Calu3 (cell line): ENCODE measurements around the gene UMPS. TPM values are rescaled to one million over a fixed set of nuclear protein-coding genes. Genes with fewer than 3 reads are reported as not detected.
"Not testable (repeated sequence)": the region's sequence is repeated elsewhere in the genome, so short reads cannot be mapped to it uniquely, and the experiment has no call there.

Source experiments
- BruUV-seq: library from RNA; stranded (reverse); fragments of 400-500 nt; replicated peaks from 2 replicates; lab custom pipeline; 2021; lab: Mats Ljungman, UMichigan
- CTCF ChIA-PET: fragments of 300-600 bp; sonication (Branson Sonifier 250); formaldehyde crosslinking; loops from one replicate; lab custom pipeline; 2022; ENCODE audit warnings: antibody characterized with exemption; lab: Charles Lee
- DNase-seq: peaks from one replicate; pipeline ENCODE4 v3.0.0; 2022
- H3K27ac Mint-ChIP-seq: one replicate; pipeline ENCODE4 v1.8.0; 2022; ENCODE audit warnings: mixed read lengths; ENCODE audit not compliant: unreplicated experiment
- H3K27me3 Mint-ChIP-seq: one replicate; pipeline ENCODE4 v1.8.0; 2022; ENCODE audit warnings: mixed read lengths; ENCODE audit not compliant: unreplicated experiment
- H3K36me3 Mint-ChIP-seq: one replicate; pipeline ENCODE4 v1.8.0; 2022; ENCODE audit warnings: mild to moderate bottlenecking, moderate library complexity, mixed read lengths; ENCODE audit not compliant: insufficient read depth, unreplicated experiment
- H3K4me1 Mint-ChIP-seq: one replicate; pipeline ENCODE4 v1.8.0; 2022; ENCODE audit warnings: mild to moderate bottlenecking, low read depth, mixed read lengths; ENCODE audit not compliant: unreplicated experiment
- H3K4me3 Mint-ChIP-seq: one replicate; pipeline ENCODE4 v1.8.0; 2022; ENCODE audit warnings: mild to moderate bottlenecking, low read depth, moderate library complexity, mixed read lengths; ENCODE audit not compliant: unreplicated experiment
- H3K9me3 Mint-ChIP-seq: one replicate; pipeline ENCODE4 v1.8.0; 2022; ENCODE audit warnings: low read depth, mixed read lengths; ENCODE audit not compliant: unreplicated experiment
- intact Hi-C: fragments of 100-400 bp; cut with micrococcal nuclease; formaldehyde crosslinking; loops from one replicate; pipeline ENCODE4 v1.10.0; 2022; ENCODE audit not compliant: unreplicated experiment
- total RNA-seq: library from RNA; stranded (reverse); gene quantifications from 2 replicates; pipeline ENCODE4 v1.2.3, GENCODE V29; 2022
- TF ChIP-seq, protein P1 (sequence below): fragments of 200-600 bp; IDR thresholded peaks from one replicate; pipeline ENCODE4 v1.8.0; 2022; ENCODE audit warnings: antibody characterized with exemption; ENCODE audit not compliant: unreplicated experiment

UMPS gene
- total RNA-seq, 1 experiment from 2014 or later: 73.0 TPM

DNA sequence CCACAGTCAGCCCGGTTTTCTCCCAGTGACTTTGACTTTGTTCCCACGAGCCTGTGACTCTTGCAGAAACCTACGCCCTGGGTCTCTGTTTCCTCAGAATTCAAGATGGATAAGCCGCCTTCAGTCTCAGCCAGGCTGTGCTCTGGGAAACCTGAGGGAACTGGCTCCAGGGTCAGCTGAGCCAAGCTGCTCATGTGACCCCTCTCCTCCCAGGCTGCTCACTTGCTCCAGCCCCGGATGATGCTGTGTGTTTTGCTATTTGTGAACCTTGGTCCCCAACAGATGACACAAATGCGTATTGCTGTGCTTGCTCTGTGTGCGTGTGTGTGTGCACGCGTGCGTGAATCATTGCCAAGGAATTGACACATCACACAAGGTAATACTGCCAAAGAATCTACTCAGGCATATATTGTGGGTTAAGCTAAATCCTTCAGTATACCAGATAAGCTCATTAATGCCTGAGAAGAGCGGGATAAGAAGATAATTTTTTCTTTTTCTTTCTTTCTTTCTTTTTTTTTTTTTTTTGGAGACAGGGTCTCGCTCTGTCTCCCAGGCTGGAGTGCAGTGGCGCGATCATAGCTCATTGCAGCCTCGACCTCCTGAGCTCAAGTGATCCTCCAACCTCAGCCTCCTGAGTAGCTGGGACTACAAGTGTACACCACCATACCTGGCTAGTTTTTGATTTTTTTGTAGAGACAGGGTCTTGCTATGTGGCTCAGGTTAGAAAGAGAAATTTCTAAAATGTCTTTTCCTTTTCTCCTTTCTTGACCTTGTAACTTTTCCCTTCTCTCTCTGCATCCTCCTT is 29.2 kb upstream of the UMPS start:
- no peaks in the 10 kb centered on the region for H3K36me3 Mint-ChIP-seq
- peaks cover 79% of the 10 kb centered on the region for H3K27me3 Mint-ChIP-seq
- no peak for DNase-seq
- no TSS peak for BruUV-seq
- TF ChIP-seq, protein P1, sequence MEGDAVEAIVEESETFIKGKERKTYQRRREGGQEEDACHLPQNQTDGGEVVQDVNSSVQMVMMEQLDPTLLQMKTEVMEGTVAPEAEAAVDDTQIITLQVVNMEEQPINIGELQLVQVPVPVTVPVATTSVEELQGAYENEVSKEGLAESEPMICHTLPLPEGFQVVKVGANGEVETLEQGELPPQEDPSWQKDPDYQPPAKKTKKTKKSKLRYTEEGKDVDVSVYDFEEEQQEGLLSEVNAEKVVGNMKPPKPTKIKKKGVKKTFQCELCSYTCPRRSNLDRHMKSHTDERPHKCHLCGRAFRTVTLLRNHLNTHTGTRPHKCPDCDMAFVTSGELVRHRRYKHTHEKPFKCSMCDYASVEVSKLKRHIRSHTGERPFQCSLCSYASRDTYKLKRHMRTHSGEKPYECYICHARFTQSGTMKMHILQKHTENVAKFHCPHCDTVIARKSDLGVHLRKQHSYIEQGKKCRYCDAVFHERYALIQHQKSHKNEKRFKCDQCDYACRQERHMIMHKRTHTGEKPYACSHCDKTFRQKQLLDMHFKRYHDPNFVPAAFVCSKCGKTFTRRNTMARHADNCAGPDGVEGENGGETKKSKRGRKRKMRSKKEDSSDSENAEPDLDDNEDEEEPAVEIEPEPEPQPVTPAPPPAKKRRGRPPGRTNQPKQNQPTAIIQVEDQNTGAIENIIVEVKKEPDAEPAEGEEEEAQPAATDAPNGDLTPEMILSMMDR: no peak
- intact Hi-C loops: no loop called here
- H3K4me3 Mint-ChIP-seq: no peak overlapping the region
- no peaks in the 10 kb centered on the region for H3K9me3 Mint-ChIP-seq
- CTCF ChIA-PET: interaction anchor here (0.6 to 0.7 kb wide), 3 partner anchors 112 to 220 kb away, joined by 4 to 5 read pairs (median 4); no protein-coding TSS in a partner anchor
- H3K27ac Mint-ChIP-seq: no peak overlapping the region
- no peaks in the 10 kb centered on the region for H3K4me1 Mint-ChIP-seq

DNA sequence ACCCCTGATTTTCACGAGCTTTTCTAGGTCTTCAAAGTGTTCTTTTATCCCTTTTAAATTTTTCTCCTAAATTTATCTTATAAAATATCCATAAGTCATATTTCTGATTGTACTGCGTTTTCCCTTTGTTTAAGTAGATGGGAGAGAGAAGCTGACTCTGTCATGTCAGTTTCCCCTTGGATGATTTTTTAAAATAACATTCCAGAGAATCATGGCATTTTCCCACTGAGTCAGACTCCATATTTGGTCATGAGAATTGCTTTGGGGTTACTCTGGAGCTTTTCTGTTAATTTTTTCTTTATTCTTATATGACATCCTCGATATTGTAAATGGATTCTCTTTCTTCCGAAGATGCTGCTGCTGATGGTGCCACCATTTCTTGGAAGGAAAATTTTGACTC is 28.6 kb upstream of the UMPS start:
- H3K4me3 Mint-ChIP-seq: no peak overlapping the region
- H3K27ac Mint-ChIP-seq: no peak overlapping the region
- peaks cover 77% of the 10 kb centered on the region for H3K27me3 Mint-ChIP-seq
- CTCF ChIA-PET: interaction anchor here (0.6 kb wide), 1 partner anchor 220 kb away, joined by 5 read pairs; no protein-coding TSS in a partner anchor
- DNase-seq: no peak
- no peaks in the 10 kb centered on the region for H3K36me3 Mint-ChIP-seq
- no peaks in the 10 kb centered on the region for H3K9me3 Mint-ChIP-seq
- no peaks in the 10 kb centered on the region for H3K4me1 Mint-ChIP-seq
- no TSS peak for BruUV-seq
- intact Hi-C loops: no loop called here
- TF ChIP-seq, protein P1: no peak

DNA sequence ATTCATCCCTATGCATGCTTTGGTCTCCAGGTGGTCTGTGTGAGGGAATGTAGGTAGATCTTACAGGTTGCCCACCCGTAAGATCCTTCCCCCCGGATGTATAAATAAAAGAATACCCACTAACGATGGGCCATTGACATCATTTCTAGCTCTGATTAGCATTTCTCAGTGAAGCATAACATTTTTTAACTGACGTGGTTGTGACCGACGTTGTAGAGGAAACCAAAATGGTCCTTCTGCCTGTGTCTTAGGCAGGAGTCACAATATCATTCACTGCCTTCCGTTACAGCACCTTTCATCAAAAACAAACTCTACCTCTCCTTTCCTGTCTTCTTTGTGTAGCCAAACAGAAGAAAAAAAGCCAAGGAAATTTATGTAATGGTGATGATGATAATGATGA is 27.3 kb upstream of the UMPS start:
- Mint-ChIP-seq H3K27me3 (peaks cover 79% of the 10 kb centered on the region), H3K9me3 (no peaks in the 10 kb centered on the region), H3K4me1 (no peaks in the 10 kb centered on the region), H3K36me3 (no peaks in the 10 kb centered on the region), H3K4me3 (no peak overlapping the region), H3K27ac (no peak overlapping the region)
- no peak for DNase-seq
- intact Hi-C loops: no loop called here
- no TSS peak for BruUV-seq
- TF ChIP-seq, protein P1: no peak
- CTCF ChIA-PET: no interaction called here

GRCh38 chr3:124705552-124705951 is 24.7 kb upstream of the UMPS start:
- Mint-ChIP-seq H3K27ac (no peak overlapping the region), H3K36me3 (no peaks in the 10 kb centered on the region), H3K4me1 (no peaks in the 10 kb centered on the region), H3K27me3 (peaks cover 79% of the 10 kb centered on the region), H3K9me3 (no peaks in the 10 kb centered on the region), H3K4me3 (no peak overlapping the region)
- CTCF ChIA-PET: no interaction called here
- intact Hi-C loops: no loop called here
- TF ChIP-seq, protein P1: no peak
- no peak for DNase-seq
- no TSS peak for BruUV-seq

- H3K4me3 Mint-ChIP-seq, H3K4me1 Mint-ChIP-seq, CTCF ChIA-PET: not testable (repeated sequence)
Observed at GRCh38 chr3:124707223-124707622, 23.0 kb upstream of the UMPS start.

More at GRCh38 chr3:124707223-124707622, 23.0 kb upstream of the UMPS start:
- peaks cover 83% of the 10 kb centered on the region for H3K27me3 Mint-ChIP-seq
- DNase-seq, H3K9me3 Mint-ChIP-seq, H3K27ac Mint-ChIP-seq, H3K36me3 Mint-ChIP-seq, BruUV-seq, intact Hi-C loops: not testable (repeated sequence)
